ENCODE data around the gene FAM167B.

DNA sequence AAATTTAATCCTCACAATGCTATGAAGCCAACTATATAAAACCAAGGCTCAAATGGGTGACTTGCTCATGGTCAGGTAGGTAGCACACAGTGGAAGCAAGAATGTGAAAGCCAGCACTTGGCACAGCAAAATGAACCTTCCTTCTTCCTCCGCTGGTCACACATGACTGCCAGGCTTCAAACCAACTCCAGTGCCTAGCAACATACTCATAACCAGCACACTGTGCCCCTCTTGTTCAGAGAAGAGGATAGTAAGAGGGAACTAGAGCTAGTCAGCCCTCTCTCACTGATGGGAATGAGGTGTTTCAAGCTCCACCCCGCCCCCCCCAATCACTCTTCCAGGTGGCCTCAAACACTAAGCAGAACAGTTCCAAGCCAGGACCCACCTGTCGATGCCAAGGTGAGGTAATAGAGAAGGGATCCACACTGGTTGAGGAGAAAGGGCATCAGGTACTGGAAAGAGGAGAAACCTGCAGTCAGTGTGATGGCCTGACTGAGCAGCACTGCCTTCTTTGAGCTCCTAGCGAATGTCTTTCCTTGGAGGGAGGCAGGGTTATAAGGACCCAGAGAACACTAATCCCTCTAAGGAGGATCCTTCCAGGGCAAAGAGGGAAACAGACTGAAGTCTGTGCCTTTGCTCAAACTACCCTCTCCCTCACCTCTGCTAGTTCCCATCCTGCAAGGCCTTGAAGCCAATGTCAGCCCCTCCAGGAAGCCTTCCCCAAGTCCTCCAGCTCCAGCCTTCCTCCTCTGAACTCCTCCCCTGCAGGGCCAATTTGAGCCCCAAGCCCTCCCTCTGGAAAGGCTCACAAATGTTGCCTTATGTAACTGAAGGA lies 26.1 kb upstream of the FAM167B start:
- TF ChIP-seq, protein P1, sequence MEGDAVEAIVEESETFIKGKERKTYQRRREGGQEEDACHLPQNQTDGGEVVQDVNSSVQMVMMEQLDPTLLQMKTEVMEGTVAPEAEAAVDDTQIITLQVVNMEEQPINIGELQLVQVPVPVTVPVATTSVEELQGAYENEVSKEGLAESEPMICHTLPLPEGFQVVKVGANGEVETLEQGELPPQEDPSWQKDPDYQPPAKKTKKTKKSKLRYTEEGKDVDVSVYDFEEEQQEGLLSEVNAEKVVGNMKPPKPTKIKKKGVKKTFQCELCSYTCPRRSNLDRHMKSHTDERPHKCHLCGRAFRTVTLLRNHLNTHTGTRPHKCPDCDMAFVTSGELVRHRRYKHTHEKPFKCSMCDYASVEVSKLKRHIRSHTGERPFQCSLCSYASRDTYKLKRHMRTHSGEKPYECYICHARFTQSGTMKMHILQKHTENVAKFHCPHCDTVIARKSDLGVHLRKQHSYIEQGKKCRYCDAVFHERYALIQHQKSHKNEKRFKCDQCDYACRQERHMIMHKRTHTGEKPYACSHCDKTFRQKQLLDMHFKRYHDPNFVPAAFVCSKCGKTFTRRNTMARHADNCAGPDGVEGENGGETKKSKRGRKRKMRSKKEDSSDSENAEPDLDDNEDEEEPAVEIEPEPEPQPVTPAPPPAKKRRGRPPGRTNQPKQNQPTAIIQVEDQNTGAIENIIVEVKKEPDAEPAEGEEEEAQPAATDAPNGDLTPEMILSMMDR (IDR thresholded peaks at IDR 0.05): no peak
- no peak for TF ChIP-seq EP300 (IDR thresholded peaks at IDR 0.05)
